ENCODE measurements around the gene FPGS.

GRCh38 chr9:127796225-127796813 is 6.4 kb upstream of the FPGS start:
- TF ChIP-seq, protein P1, sequence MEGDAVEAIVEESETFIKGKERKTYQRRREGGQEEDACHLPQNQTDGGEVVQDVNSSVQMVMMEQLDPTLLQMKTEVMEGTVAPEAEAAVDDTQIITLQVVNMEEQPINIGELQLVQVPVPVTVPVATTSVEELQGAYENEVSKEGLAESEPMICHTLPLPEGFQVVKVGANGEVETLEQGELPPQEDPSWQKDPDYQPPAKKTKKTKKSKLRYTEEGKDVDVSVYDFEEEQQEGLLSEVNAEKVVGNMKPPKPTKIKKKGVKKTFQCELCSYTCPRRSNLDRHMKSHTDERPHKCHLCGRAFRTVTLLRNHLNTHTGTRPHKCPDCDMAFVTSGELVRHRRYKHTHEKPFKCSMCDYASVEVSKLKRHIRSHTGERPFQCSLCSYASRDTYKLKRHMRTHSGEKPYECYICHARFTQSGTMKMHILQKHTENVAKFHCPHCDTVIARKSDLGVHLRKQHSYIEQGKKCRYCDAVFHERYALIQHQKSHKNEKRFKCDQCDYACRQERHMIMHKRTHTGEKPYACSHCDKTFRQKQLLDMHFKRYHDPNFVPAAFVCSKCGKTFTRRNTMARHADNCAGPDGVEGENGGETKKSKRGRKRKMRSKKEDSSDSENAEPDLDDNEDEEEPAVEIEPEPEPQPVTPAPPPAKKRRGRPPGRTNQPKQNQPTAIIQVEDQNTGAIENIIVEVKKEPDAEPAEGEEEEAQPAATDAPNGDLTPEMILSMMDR (conservative IDR thresholded peaks at IDR 0.05; ENCODE audit: low read depth, low read length): no peak
- TF ChIP-seq RAD21 (IDR thresholded peaks at IDR 0.05; ENCODE audit: low read length): no peak
- TF ChIP-seq RFX5 (IDR thresholded peaks at IDR 0.05; ENCODE audit: low read depth, low read length): no peak
- TF ChIP-seq, protein P2, sequence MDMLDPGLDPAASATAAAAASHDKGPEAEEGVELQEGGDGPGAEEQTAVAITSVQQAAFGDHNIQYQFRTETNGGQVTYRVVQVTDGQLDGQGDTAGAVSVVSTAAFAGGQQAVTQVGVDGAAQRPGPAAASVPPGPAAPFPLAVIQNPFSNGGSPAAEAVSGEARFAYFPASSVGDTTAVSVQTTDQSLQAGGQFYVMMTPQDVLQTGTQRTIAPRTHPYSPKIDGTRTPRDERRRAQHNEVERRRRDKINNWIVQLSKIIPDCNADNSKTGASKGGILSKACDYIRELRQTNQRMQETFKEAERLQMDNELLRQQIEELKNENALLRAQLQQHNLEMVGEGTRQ (IDR thresholded peaks at IDR 0.05; ENCODE audit: low read depth, low read length): no peak
- no peak for TF ChIP-seq MAZ (IDR thresholded peaks at IDR 0.05; ENCODE audit: borderline replicate concordance, low read depth, low read length)
- TF ChIP-seq, protein P3, sequence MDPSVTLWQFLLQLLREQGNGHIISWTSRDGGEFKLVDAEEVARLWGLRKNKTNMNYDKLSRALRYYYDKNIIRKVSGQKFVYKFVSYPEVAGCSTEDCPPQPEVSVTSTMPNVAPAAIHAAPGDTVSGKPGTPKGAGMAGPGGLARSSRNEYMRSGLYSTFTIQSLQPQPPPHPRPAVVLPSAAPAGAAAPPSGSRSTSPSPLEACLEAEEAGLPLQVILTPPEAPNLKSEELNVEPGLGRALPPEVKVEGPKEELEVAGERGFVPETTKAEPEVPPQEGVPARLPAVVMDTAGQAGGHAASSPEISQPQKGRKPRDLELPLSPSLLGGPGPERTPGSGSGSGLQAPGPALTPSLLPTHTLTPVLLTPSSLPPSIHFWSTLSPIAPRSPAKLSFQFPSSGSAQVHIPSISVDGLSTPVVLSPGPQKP (IDR thresholded peaks at IDR 0.05; ENCODE audit: borderline replicate concordance, low read depth, low read length): no peak
